ENCODE data around the gene ETV4. TPM values are rescaled to one million over a fixed set of nuclear protein-coding genes. Genes with fewer than 3 reads are reported as not detected.

ETV4 gene
- total and polyA plus RNA-seq, 2 of the 13 experiments (the other 11 are each of a cell fraction or from before 2014, with no cell fraction given): 128 to 330 TPM

- TF ChIP-seq DZIP1 (CRISPR knock-in tag; IDR thresholded peaks at IDR 0.05): peak; percentile 46; the same call in 1 of the 2 replicates
- TF ChIP-seq REPIN1 (CRISPR knock-in tag; IDR thresholded peaks at IDR 0.05; ENCODE audit: borderline replicate concordance, low read depth): peak; percentile 99
- peak; percentile 46 for TF ChIP-seq ZMYM3 (CRISPR knock-in tag; IDR thresholded peaks at IDR 0.05)
- peak; percentile 65 for TF ChIP-seq ZNF33B (CRISPR knock-in tag; IDR thresholded peaks at IDR 0.05)
- TF ChIP-seq GMEB2 (CRISPR knock-in tag; IDR thresholded peaks at IDR 0.05; ENCODE audit: low read depth): no peak; the same call in 1 of the 2 replicates
- TF ChIP-seq SRSF4 (IDR thresholded peaks at IDR 0.05; ENCODE audit: low read depth, low read length, poor library complexity, severe bottlenecking): no peak
- peak; percentile 82 for TF ChIP-seq PRPF4 (IDR thresholded peaks at IDR 0.05; ENCODE audit: low read depth, low read length, poor library complexity, severe bottlenecking)
- TF ChIP-seq NBN (conservative IDR thresholded peaks at IDR 0.05): no peak
- peak; percentile 86 for TF ChIP-seq ZNF317 (CRISPR knock-in tag; IDR thresholded peaks at IDR 0.05)
- no peak; the same call in 2 of the 3 replicates for TF ChIP-seq MXI1 (IDR thresholded peaks at IDR 0.05; ENCODE audit: borderline replicate concordance, low read depth, low read length)
- TF ChIP-seq THAP7 (CRISPR knock-in tag; IDR thresholded peaks at IDR 0.05): peak; percentile 92
- TF ChIP-seq ZNF747 (CRISPR knock-in tag; IDR thresholded peaks at IDR 0.05; ENCODE audit: borderline replicate concordance): peak; percentile 90; the same call in 1 of the 2 replicates
- TF ChIP-seq ZNF674 (CRISPR knock-in tag; IDR thresholded peaks at IDR 0.05; ENCODE audit: low read depth): no peak
- 0 out of 2 replicates have a peak, but pooled peaks have one; percentile 73 for TF ChIP-seq ZNF253 (CRISPR knock-in tag; IDR thresholded peaks at IDR 0.05; ENCODE audit: borderline replicate concordance)
- no peak for TF ChIP-seq SUZ12 (IDR thresholded peaks at IDR 0.05; ENCODE audit: low read depth, low read length)
- no peak; the same call in 1 of the 2 replicates for TF ChIP-seq SSRP1 (CRISPR knock-in tag; IDR thresholded peaks at IDR 0.05)
- peak; percentile 99 for TF ChIP-seq SKI (IDR thresholded peaks at IDR 0.05; ENCODE audit: partially characterized antibody)
- no peak for TF ChIP-seq ZNF597 (CRISPR knock-in tag; IDR thresholded peaks at IDR 0.05)
- TF ChIP-seq FOSL1 (CRISPR knock-in tag; IDR thresholded peaks at IDR 0.05; ENCODE audit: borderline replicate concordance): peak; percentile 47; the same call in 1 of the 2 replicates
- TF ChIP-seq RFXAP (CRISPR knock-in tag; IDR thresholded peaks at IDR 0.05; ENCODE audit: borderline replicate concordance): peak; percentile 76; the same call in 1 of the 2 replicates
- peak; percentile 28; the same call in 1 of the 2 replicates for TF ChIP-seq ZNF501 (CRISPR knock-in tag; IDR thresholded peaks at IDR 0.05)
- TF ChIP-seq ZNF292 (CRISPR knock-in tag; IDR thresholded peaks at IDR 0.05; ENCODE audit: borderline replicate concordance, low read depth): no peak
Observed at GRCh38 chr17:43530288-43531081, 15.7 kb downstream of the ETV4 start (continued).
